BLaER1 (cell line): Measurements from ENCODE around the gene KIDINS220.

Experiments
- H3K27ac ChIP-seq: shearing (Covaris generic); formaldehyde crosslinking; 2 replicates; pipeline ENCODE4 v1.8.1; 2022
- H3K27me3 ChIP-seq: shearing (Covaris generic); formaldehyde crosslinking; 2 replicates; pipeline ENCODE4 v1.8.1; 2022
- H3K36me3 ChIP-seq: shearing (Covaris generic); formaldehyde crosslinking; 2 replicates; pipeline ENCODE4 v1.8.1; 2022
- H3K4me1 ChIP-seq: shearing (Covaris generic); formaldehyde crosslinking; 2 replicates; pipeline ENCODE4 v1.8.1; 2022
- H3K4me2 ChIP-seq: shearing (Covaris generic); formaldehyde crosslinking; 2 replicates; pipeline ENCODE4 v1.8.1; 2022
- H3K4me3 ChIP-seq: shearing (Covaris generic); formaldehyde crosslinking; 2 replicates; pipeline ENCODE4 v1.8.1; 2022
- H3K9ac ChIP-seq: shearing (Covaris generic); formaldehyde crosslinking; 2 replicates; pipeline ENCODE4 v1.8.1; 2022
- H3K9me3 ChIP-seq: shearing (Covaris generic); formaldehyde crosslinking; 2 replicates; pipeline ENCODE4 v1.8.1; 2022
- H4K20me1 ChIP-seq: shearing (Covaris generic); formaldehyde crosslinking; 2 replicates; pipeline ENCODE4 v1.8.1; 2022
- Cebpa-rat ChIP-seq: shearing (Covaris generic); IDR thresholded peaks from 2 replicates; pipeline ENCODE4 v1.8.1; 2022

KIDINS220 gene

DNA sequence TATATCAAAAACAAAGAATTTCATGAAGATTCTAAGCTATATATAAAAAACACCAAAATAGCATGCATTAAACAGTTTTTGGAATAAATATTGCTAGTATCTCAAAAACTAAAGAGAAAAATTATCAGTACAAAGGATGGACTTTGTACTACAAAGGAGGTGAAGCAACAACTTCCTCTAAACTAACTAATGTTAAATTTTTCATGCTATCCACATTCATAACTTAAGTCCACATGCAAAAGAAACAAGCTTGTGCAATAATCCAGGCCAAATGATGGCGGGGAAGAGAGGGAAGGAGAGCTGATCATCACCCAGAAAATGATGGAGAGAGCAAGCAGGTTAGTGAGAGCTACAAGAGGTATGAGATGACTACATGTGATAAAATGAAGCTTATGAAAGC is 70.1 kb downstream of the KIDINS220 start:
- H3K9ac ChIP-seq: no peak overlapping the region
- TF ChIP-seq Cebpa-rat: no peak
- peaks cover 33% of the 10 kb centered on the region for H3K36me3 ChIP-seq
- H3K9me3 ChIP-seq: no peaks in the 10 kb centered on the region
- H3K4me3 ChIP-seq: no peak overlapping the region
- H3K27me3 ChIP-seq: no peaks in the 10 kb centered on the region
- H4K20me1 ChIP-seq: no peaks in the 10 kb centered on the region
- no peak overlapping the region for H3K4me2 ChIP-seq
- no peaks in the 10 kb centered on the region for H3K4me1 ChIP-seq
- H3K27ac ChIP-seq: no peak overlapping the region

DNA sequence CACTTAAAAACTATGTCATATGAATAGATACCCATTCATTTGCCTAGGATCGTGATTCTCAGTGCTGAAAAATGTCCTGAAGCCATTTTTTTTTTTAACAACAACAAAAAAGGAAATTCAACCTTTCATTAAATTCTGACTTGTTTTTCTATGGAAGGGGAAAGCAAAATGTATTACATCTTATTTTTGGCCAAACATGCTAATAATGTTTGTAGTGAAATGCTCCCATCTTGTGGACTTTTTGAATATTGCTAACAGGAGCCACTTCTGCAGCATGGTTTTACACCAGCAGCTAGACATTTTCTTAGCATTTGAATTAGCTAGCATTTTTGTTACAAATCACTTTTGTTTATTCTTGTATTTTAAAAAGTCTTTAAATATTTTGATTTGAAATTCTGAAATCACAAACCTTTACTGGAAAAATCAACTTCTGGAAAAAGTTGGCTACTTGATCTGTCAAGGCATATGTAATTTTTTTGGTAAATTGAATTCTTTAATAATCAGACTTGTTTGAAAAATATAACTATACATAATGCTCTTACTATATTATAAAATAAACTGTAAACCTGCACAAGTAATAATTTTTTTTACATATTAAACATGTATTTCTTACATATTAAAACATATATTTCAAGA is 75.8 kb downstream of the KIDINS220 start:
- no peak overlapping the region for H3K9ac ChIP-seq
- TF ChIP-seq Cebpa-rat: no peak

DNA sequence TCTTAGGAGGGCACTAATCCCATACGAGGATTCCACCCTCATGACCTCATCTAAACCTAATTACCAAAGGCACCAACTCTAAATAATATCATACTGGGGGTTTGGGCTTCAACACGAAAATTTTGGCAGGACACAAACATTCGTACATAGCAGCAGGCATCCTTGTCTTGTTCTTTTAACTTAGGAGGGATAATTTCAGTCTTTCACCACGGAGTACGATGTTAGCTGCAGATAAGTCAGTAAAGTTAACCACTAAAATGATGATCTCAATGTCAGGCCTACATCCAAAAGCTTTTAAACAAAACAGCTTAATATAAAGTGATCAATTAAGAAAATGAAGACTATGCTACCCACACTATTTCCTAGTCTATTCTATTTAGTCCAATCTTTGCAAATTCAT is 80.7 kb downstream of the KIDINS220 start:
- TF ChIP-seq Cebpa-rat: no peak
- Histone ChIP-seq H3K9ac (no peak overlapping the region), H4K20me1 (no peaks in the 10 kb centered on the region), H3K4me3 (no peak overlapping the region), H3K9me3 (peaks cover 26% of the 10 kb centered on the region), H3K27ac (no peak overlapping the region), H3K36me3 (peaks cover 56% of the 10 kb centered on the region), H3K4me1 (no peaks in the 10 kb centered on the region), H3K27me3 (no peaks in the 10 kb centered on the region), H3K4me2 (no peak overlapping the region)

More for the DNA sequence above, 75.8 kb downstream of the KIDINS220 start:
- Histone ChIP-seq H3K36me3 (peaks cover 44% of the 10 kb centered on the region), H3K4me1 (no peaks in the 10 kb centered on the region), H3K4me2 (no peak overlapping the region), H3K27ac (no peak overlapping the region), H4K20me1 (no peaks in the 10 kb centered on the region), H3K27me3 (no peaks in the 10 kb centered on the region), H3K4me3 (no peak overlapping the region), H3K9me3 (peaks cover 13% of the 10 kb centered on the region)

DNA sequence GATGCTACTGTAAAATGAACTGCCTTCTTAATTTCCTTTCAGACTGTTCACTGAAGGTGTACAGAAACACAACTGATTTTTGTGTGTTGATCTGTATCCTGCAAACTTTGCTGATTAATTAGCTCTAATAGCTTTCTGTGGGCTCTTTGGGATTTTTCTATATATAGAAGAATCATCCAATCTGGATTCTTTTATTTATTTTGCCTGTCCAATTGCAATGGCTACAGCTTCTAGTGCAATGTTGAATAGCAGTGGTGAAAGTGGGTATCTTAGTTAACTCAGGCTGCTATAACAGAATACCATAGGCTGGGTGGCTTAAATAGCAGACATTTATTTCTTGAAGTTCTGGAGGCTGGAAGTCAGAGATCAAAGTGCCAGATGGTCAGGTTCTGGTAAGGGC is 81.2 kb downstream of the KIDINS220 start:
- TF ChIP-seq Cebpa-rat: no peak
- Histone ChIP-seq H3K36me3 (peaks cover 60% of the 10 kb centered on the region), H3K4me3 (no peak overlapping the region)

DNA sequence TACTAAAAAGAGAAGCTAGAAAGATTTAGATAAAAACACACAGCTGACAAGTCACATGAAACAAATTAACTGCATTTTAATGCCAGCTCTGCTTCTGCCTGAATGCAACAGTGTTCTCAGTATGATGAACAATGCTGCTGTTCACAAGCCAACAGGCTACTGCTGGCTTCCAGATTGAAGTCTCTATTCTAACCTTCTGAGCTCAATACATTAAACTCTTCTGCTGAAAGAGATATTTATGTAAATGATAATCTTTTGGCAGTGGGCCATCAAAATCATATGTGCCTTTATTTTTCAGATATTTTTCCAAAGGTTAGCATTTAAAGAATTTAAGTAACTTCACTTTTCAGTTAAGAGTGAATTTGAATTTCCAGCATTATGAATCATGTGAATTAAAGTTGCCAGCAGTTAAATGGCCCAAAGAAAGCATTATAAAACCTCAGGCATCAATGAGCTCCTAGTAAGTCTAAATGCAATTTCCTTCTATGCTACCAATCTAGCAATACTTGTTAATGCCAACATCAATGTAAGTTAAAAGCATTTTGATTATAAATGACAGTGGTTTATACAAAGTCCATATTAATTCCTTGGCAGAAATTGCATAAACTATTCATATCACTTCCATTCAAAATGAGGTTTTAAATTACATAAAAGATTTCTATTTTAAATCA is 83.2 kb downstream of the KIDINS220 start:
- Histone ChIP-seq H3K27me3 (no peaks in the 10 kb centered on the region), H4K20me1 (no peaks in the 10 kb centered on the region), H3K27ac (no peak overlapping the region), H3K4me3 (no peak overlapping the region), H3K4me1 (no peaks in the 10 kb centered on the region), H3K4me2 (no peak overlapping the region), H3K36me3 (peaks cover 63% of the 10 kb centered on the region), H3K9ac (no peak overlapping the region), H3K9me3 (peaks cover 26% of the 10 kb centered on the region)
- no peak for TF ChIP-seq Cebpa-rat

More for the DNA sequence above, 81.2 kb downstream of the KIDINS220 start:
- no peak overlapping the region for H3K4me2 ChIP-seq
- no peak overlapping the region for H3K9ac ChIP-seq
- no peaks in the 10 kb centered on the region for H3K27me3 ChIP-seq
- H3K27ac ChIP-seq: no peak overlapping the region
- no peaks in the 10 kb centered on the region for H4K20me1 ChIP-seq
- H3K9me3 ChIP-seq: peaks cover 26% of the 10 kb centered on the region
- no peaks in the 10 kb centered on the region for H3K4me1 ChIP-seq

DNA sequence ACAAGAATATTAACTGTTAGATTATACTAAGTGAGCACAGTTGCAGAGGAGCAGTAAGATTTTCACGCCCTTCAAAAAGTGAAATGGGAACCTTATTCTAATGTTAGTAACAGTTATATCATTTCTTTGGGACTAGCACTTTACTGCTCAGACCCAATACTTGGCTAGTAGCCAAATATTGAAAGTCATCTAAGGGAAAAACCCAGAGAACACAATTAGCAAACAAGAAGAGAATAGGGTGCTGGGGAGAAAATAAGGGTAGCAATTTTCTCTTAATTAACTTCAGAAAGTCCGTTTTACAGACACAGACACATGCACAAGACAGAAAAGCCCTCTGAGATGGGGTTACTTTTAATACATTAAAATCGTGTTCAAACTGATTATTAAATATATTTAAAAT is 83.8 kb downstream of the KIDINS220 start:
- H3K4me3 ChIP-seq: no peak overlapping the region
- H3K4me1 ChIP-seq: no peaks in the 10 kb centered on the region
- H3K4me2 ChIP-seq: no peak overlapping the region

DNA sequence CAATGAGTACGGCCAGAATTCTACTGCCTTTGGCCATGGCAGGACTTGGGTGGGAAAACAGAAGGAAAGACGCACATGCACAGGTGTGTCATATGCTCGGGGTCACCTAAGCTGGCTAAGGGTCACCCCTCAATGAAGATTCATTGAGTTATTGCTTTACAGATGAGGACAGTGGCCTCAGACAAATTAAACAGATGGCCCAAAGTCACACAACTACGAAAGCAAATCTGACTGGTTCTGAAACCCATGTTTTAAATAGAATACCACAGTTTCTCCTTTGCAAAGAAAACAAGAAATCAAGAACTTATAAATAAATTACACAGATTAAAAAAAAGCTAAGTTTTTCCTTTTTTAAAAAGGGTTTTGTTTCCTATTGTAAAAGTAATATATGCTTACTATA is 85.0 kb downstream of the KIDINS220 start:
- Histone ChIP-seq H3K27ac (no peak overlapping the region), H3K4me2 (no peak overlapping the region), H3K4me1 (no peaks in the 10 kb centered on the region), H3K36me3 (peaks cover 49% of the 10 kb centered on the region), H3K27me3 (no peaks in the 10 kb centered on the region), H4K20me1 (no peaks in the 10 kb centered on the region), H3K9ac (no peak overlapping the region), H3K4me3 (no peak overlapping the region), H3K9me3 (peaks cover 20% of the 10 kb centered on the region)
- TF ChIP-seq Cebpa-rat: no peak

More for the DNA sequence above, 83.8 kb downstream of the KIDINS220 start:
- no peak for TF ChIP-seq Cebpa-rat
- Histone ChIP-seq H3K27ac (no peak overlapping the region), H3K9ac (no peak overlapping the region), H4K20me1 (no peaks in the 10 kb centered on the region), H3K36me3 (peaks cover 57% of the 10 kb centered on the region), H3K9me3 (peaks cover 26% of the 10 kb centered on the region), H3K27me3 (no peaks in the 10 kb centered on the region)

DNA sequence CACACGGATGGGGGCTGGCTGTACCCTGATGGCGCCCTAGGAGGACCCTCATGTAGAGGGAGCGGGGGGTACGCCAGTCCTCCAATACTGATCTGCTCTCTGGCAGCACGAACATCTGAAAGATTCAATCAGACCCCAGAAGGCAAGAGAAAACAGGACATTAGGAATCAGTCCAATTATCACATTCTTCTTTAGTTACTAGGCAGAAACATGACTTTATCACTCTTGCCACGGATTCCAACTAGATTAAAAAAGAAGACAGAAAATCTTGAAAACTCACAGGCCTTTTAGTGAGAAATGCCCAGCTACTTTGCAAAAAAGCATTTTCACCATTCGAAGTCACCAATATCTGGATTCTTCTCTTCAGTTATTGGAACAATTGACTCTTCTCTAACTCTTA is 87.2 kb downstream of the KIDINS220 start:
- Histone ChIP-seq H3K9me3 (no peaks in the 10 kb centered on the region), H3K36me3 (peaks cover 39% of the 10 kb centered on the region), H3K4me3 (no peak overlapping the region), H3K27me3 (no peaks in the 10 kb centered on the region), H3K27ac (no peak overlapping the region), H3K4me2 (no peak overlapping the region), H3K4me1 (no peaks in the 10 kb centered on the region), H3K9ac (no peak overlapping the region), H4K20me1 (no peaks in the 10 kb centered on the region)
- TF ChIP-seq Cebpa-rat: no peak

DNA sequence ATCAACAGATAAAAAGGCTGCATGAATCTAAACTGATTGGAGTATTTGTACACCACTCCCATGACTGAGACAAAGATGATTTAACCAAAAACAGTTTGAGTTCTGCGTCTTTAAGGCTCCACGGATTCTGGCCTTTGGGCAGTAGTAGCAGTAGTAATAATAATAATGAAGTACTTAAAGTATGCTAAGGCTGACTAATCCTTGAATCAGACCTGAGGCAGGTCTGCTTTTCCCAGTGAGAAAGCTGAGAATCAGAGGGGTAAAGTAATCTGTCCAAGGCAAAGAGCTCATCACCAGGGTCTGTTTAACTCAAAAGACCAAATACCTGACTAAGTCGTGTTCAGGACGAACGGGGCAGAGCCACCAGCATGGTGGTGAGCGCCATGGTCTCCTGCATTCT is 94.2 kb downstream of the KIDINS220 start:
- H3K4me3 ChIP-seq: no peak overlapping the region
- peaks cover 41% of the 10 kb centered on the region for H3K36me3 ChIP-seq
- no peak overlapping the region for H3K4me2 ChIP-seq
- no peak overlapping the region for H3K27ac ChIP-seq
- H3K9ac ChIP-seq: no peak overlapping the region
- H3K27me3 ChIP-seq: no peaks in the 10 kb centered on the region
- TF ChIP-seq Cebpa-rat: no peak
- H3K4me1 ChIP-seq: no peaks in the 10 kb centered on the region
- no peaks in the 10 kb centered on the region for H4K20me1 ChIP-seq
- H3K9me3 ChIP-seq: no peaks in the 10 kb centered on the region

DNA sequence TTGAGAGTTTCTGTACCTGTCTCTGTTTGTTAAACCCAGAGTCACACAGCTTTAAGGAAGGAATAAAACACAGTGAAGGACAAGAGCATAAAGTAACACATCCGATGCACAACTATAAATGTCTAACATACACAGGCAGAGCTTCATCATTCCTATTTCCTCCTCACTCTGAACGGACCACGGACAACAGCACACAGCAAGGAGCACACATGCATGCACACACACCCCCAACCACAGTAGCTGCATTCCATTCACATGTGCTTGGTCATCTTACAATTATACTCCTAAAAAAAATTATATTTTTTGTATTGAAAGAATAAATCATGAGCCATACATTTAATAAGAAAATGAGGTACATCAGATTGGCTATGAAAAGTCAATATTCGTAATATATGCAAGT is 97.3 kb downstream of the KIDINS220 start:
- Histone ChIP-seq H3K4me3 (no peak overlapping the region), H4K20me1 (no peaks in the 10 kb centered on the region), H3K27ac (no peak overlapping the region), H3K36me3 (peaks cover 47% of the 10 kb centered on the region), H3K27me3 (no peaks in the 10 kb centered on the region), H3K9ac (no peak overlapping the region), H3K4me2 (no peak overlapping the region), H3K4me1 (no peaks in the 10 kb centered on the region), H3K9me3 (no peaks in the 10 kb centered on the region)
- TF ChIP-seq Cebpa-rat: no peak
